K562 (cell line): Measurements from ENCODE around the gene PNMA5. TPM values are rescaled to one million over a fixed set of nuclear protein-coding genes. Genes with fewer than 3 reads are reported as not detected.

Experiments
- CREB1 ChIP-seq, 2 experiments: sonication (generic) in 1 of 2; formaldehyde crosslinking in 1 of 2; IDR thresholded peaks; 2 replicates each; pipeline versions ENCODE4 v1.6.1 to v1.8.0; 2012 to 2022; ENCODE audit warnings: inconsistent platforms in 1 of 2, mild to moderate bottlenecking in 1 of 2, missing genetic modification reagents in 1 of 2, moderate library complexity in 1 of 2
- IRF1 ChIP-seq: sonication (generic); formaldehyde crosslinking; IDR thresholded peaks from 2 replicates; pipeline ENCODE4 v1.8.0; 2022; ENCODE audit warnings: missing genetic modification reagents, mild to moderate bottlenecking, borderline replicate concordance
- KDM5B ChIP-seq: fragments of 200-600 bp; sonication (generic); IDR thresholded peaks from 2 replicates; pipeline ENCODE4 v1.6.1; 2012; ENCODE audit warnings: low read depth, mild to moderate bottlenecking, moderate library complexity, low read length, control low read depth, inconsistent platforms; ENCODE audit not compliant: insufficient replicate concordance
- LCOR ChIP-seq: sonication (generic); formaldehyde crosslinking; IDR thresholded peaks from 2 replicates; pipeline ENCODE4 v1.8.0; 2022; ENCODE audit warnings: mild to moderate bottlenecking, missing genetic modification reagents
- MYNN ChIP-seq, 2 experiments: sonication (generic); formaldehyde crosslinking in 1 of 2; IDR thresholded peaks; 2 replicates each; pipeline versions ENCODE4 v1.5.0 to v1.6.1; 2016 to 2020; ENCODE audit warnings: antibody characterized with exemption in 1 of 2, missing genetic modification reagents in 1 of 2
- NONO ChIP-seq, 2 experiments: fragments of 200-400 bp in 1 of 2; fragments of 450-650 bp in 1 of 2; formaldehyde crosslinking in 1 of 2; IDR thresholded peaks; 2 replicates each; pipeline ENCODE4 v1.6.1; 2017; ENCODE audit warnings: low read depth in 2 of 2, mild to moderate bottlenecking in 2 of 2, moderate library complexity in 2 of 2, low read length in 1 of 2
- NR2C1 ChIP-seq, 2 experiments: fragments of 450-650 bp; IDR thresholded peaks; 2 replicates each; pipeline ENCODE4 v1.6.1; 2017; ENCODE audit warnings: mild to moderate bottlenecking in 2 of 2, antibody characterized with exemption in 1 of 2, inconsistent platforms in 1 of 2, missing compliant biosample characterization in 1 of 2, missing genetic modification characterization in 1 of 2
- NR2C2 ChIP-seq, 2 experiments: fragments of 200-800 bp in 1 of 2; sonication (Bioruptor generic) in 1 of 2; sonication (generic) in 1 of 2; formaldehyde crosslinking in 1 of 2; IDR thresholded peaks; 2 replicates each; pipeline versions ENCODE4 v1.6.1 to v1.8.0; 2016 to 2022; ENCODE audit warnings: mild to moderate bottlenecking in 1 of 2, missing compliant biosample characterization in 1 of 2, missing genetic modification characterization in 1 of 2, missing genetic modification reagents in 1 of 2
- PML ChIP-seq: IDR thresholded peaks from 2 replicates; pipeline ENCODE4 v1.6.1; 2012; ENCODE audit warnings: low read length, inconsistent platforms
- POLR3A ChIP-seq: IDR thresholded peaks from 2 replicates; pipeline ENCODE4 v1.6.1; 2011; ENCODE audit warnings: borderline replicate concordance, mild to moderate bottlenecking, moderate library complexity; ENCODE audit not compliant: insufficient read length, insufficient read depth; ENCODE audit errors: extremely low read depth
- RFX7 ChIP-seq: fragments of 250-450 bp; sonication (Bioruptor Pico); IDR thresholded peaks from 2 replicates; pipeline ENCODE4 v1.5.1; 2021; ENCODE audit warnings: mild to moderate bottlenecking
- TEAD1 ChIP-seq, 2 experiments: fragments of 450-650 bp in 1 of 2; sonication (generic) in 1 of 2; formaldehyde crosslinking; IDR thresholded peaks; 2 replicates each; pipeline versions ENCODE4 v1.4.0 to v1.8.0; 2020 to 2022; ENCODE audit warnings: mild to moderate bottlenecking in 2 of 2, missing genetic modification reagents in 1 of 2
- ZBTB17 ChIP-seq: fragments of 450-650 bp; formaldehyde crosslinking; IDR thresholded peaks from 2 replicates; pipeline ENCODE4 v1.4.0; 2020; ENCODE audit warnings: mild to moderate bottlenecking
- ZNF41 ChIP-seq: fragments of 250-450 bp; sonication (Bioruptor Pico); conservative IDR thresholded peaks from 2 replicates; pipeline ENCODE4 v1.4.0; 2020; ENCODE audit warnings: mild to moderate bottlenecking
- polyA plus RNA-seq, 8 experiments: library from polyadenylated mRNA; depleted of rRNA in 4 of 8; stranded (reverse) in 5 of 8; unstranded in 3 of 8; fragments of >200 nt; fragmentation: Nextera tagmentation in 2 of 8; fragmentation: Illumina TruSeq in 1 of 8; extraction: Ambion mirVana in 2 of 8; extraction: Trizol in 1 of 8; gene quantifications; 2 replicates each; pipeline versions ENCODE4 v1.2.1 to v1.2.3, GENCODE V29; 2011 to 2014; ENCODE audit warnings: inconsistent platforms in 1 of 8, missing spikeins in 1 of 8
- total RNA-seq, 7 experiments: library from RNA; depleted of rRNA in 6 of 7; stranded (reverse); fragments of >200 nt in 6 of 7; fragmentation: Illumina TruSeq in 2 of 7; extraction: Trizol in 2 of 7; gene quantifications; 2 replicates each; pipeline versions ENCODE4 v1.2.1 to v1.2.3, GENCODE V29; 2011 to 2021; ENCODE audit warnings: low replicate concordance in 1 of 7
- TF ChIP-seq, protein P1 (sequence below): fragments of 450-650 bp; IDR thresholded peaks from 2 replicates; pipeline ENCODE4 v1.6.1; 2018; ENCODE audit not compliant: partially characterized antibody
- TF ChIP-seq, protein P2 (sequence below): fragments of 450-650 bp; formaldehyde crosslinking; IDR thresholded peaks from 2 replicates; pipeline ENCODE4 v1.4.0; 2020; ENCODE audit warnings: mild to moderate bottlenecking, moderate library complexity

PNMA5 gene
- total and polyA plus RNA-seq, 9 of the 15 experiments (the other 6 are each of a cell fraction or from before 2014, with no cell fraction given), result 0.03 to 0.20 (median 0.07) TPM; not detected in 3

DNA sequence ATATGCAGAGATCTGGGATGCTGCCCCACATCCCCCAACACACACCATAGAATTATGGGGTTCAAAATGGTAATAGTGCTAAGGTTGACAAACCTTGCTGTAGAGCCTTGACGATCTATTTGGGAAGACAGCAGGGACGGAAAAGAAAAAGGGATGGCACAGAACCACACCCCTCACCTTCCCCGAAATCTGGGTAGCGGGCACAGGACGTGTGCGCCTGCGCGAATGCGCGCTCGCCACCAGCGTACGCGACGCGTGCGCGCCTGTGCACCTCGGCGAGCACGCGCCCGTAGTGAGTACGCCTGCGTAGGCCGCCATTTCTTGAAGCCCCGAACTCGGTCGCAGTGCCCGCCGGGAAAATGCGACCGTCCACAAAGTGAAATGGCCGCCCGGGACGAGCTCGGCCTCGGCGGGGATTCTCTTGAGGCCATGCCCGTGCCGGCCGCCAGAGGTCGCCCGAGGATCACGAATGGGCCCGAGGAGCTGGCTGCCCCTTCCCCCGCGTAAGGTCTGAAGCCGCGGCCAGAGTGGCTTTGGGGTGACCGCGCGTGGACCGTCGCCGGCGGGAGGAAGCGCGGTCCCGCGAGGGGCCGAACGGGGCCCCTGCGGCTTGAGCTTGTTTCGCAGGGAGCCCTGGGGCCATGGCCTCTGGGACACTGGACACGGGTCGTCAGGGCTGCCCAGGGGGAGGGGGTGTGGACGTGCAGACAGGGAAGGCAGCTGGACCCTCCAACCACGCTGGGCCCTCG is 52.4 kb downstream of the PNMA5 start (continued):
- TF ChIP-seq PML (no peak), TEAD1 (CRISPR knock-in tag; IDR thresholded peaks at IDR 0.05) (0 out of 4 replicates have a peak, but pooled peaks of 1 of the 2 experiments have one; percentile 55), RFX7 (CRISPR knock-in tag) (no peak), ZBTB17 (CRISPR knock-in tag) (no peak), CREB1 (IDR thresholded peaks at IDR 0.05) (peak; percentile 46), CREB1 (CRISPR knock-in tag; IDR thresholded peaks at IDR 0.05) (peak; percentile 50; the same call in 1 of the 2 replicates), KDM5B (no peak), NR2C1 (IDR thresholded peaks at IDR 0.05) (no peak), NR2C1 (tag; IDR thresholded peaks at IDR 0.05) (no peak), POLR3A (no peak), LCOR (CRISPR knock-in tag) (no peak), NR2C2 (CRISPR knock-in tag; IDR thresholded peaks at IDR 0.05) (no peak), NR2C2 (tag; IDR thresholded peaks at IDR 0.05) (peak; percentile 47; the same call in 1 of the 2 replicates), MYNN (IDR thresholded peaks at IDR 0.05) (0 out of 2 replicates have a peak, but pooled peaks have one; percentile 17), MYNN (CRISPR knock-in tag; IDR thresholded peaks at IDR 0.05) (no peak), IRF1 (no peak), ZNF41 (CRISPR knock-in tag) (no peak), NONO (IDR thresholded peaks at IDR 0.05; ENCODE audit: low read depth in 2 of 2, low read length in 1 of 2) (peak in 1 of 2 experiments; percentile 16; a peak in 1 of 4 replicates)
- TF ChIP-seq, protein P1, sequence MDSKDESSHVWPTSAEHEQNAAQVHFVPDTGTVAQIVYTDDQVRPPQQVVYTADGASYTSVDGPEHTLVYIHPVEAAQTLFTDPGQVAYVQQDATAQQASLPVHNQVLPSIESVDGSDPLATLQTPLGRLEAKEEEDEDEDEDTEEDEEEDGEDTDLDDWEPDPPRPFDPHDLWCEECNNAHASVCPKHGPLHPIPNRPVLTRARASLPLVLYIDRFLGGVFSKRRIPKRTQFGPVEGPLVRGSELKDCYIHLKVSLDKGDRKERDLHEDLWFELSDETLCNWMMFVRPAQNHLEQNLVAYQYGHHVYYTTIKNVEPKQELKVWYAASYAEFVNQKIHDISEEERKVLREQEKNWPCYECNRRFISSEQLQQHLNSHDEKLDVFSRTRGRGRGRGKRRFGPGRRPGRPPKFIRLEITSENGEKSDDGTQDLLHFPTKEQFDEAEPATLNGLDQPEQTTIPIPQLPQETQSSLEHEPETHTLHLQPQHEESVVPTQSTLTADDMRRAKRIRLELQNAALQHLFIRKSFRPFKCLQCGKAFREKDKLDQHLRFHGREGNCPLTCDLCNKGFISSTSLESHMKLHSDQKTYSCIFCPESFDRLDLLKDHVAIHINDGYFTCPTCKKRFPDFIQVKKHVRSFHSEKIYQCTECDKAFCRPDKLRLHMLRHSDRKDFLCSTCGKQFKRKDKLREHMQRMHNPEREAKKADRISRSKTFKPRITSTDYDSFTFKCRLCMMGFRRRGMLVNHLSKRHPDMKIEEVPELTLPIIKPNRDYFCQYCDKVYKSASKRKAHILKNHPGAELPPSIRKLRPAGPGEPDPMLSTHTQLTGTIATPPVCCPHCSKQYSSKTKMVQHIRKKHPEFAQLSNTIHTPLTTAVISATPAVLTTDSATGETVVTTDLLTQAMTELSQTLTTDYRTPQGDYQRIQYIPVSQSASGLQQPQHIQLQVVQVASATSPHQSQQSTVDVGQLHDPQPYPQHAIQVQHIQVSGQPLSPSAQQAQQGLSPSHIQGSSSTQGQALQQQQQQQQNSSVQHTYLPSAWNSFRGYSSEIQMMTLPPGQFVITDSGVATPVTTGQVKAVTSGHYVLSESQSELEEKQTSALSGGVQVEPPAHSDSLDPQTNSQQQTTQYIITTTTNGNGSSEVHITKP, result no peak
- TF ChIP-seq, protein P2, sequence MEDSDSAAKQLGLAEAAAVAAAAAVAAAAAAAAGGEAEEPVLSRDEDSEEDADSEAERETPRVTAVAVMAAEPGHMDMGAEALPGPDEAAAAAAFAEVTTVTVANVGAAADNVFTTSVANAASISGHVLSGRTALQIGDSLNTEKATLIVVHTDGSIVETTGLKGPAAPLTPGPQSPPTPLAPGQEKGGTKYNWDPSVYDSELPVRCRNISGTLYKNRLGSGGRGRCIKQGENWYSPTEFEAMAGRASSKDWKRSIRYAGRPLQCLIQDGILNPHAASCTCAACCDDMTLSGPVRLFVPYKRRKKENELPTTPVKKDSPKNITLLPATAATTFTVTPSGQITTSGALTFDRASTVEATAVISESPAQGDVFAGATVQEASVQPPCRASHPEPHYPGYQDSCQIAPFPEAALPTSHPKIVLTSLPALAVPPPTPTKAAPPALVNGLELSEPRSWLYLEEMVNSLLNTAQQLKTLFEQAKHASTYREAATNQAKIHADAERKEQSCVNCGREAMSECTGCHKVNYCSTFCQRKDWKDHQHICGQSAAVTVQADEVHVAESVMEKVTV (CRISPR knock-in tag), result peak; percentile 95
